GM12801 (cell line): ENCODE measurements around the gene SECISBP2.

ENCODE experiments used
- TF ChIP-seq, protein P1 (sequence below): IDR thresholded peaks from one replicate; pipeline ENCODE4 v1.5.1; 2011; ENCODE audit warnings: control low read depth; ENCODE audit not compliant: insufficient read length; ENCODE audit errors: extremely low read depth

The SECISBP2 gene

DNA sequence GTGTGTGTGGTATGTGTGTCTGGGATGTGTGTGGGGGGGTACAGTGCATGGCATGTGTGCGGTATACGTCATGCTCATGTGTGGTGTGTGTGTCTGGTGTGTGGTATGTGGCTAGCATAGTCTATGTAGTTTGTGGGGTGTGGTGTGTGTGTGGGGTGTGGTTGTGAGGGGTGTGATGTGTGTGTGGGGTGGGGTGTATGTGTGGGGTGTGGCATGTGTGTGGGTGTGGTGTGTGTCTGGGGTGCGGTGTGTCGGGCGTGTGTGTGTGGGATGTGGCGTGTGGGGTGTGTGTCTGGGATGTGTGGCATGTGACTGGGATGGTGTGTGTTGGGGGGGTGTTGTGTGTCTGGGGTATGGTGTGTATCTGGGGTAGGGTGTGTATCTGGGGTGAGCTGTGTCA lies 52.3 kb downstream of the SECISBP2 start:
- TF ChIP-seq, protein P1, sequence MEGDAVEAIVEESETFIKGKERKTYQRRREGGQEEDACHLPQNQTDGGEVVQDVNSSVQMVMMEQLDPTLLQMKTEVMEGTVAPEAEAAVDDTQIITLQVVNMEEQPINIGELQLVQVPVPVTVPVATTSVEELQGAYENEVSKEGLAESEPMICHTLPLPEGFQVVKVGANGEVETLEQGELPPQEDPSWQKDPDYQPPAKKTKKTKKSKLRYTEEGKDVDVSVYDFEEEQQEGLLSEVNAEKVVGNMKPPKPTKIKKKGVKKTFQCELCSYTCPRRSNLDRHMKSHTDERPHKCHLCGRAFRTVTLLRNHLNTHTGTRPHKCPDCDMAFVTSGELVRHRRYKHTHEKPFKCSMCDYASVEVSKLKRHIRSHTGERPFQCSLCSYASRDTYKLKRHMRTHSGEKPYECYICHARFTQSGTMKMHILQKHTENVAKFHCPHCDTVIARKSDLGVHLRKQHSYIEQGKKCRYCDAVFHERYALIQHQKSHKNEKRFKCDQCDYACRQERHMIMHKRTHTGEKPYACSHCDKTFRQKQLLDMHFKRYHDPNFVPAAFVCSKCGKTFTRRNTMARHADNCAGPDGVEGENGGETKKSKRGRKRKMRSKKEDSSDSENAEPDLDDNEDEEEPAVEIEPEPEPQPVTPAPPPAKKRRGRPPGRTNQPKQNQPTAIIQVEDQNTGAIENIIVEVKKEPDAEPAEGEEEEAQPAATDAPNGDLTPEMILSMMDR = no peak

DNA sequence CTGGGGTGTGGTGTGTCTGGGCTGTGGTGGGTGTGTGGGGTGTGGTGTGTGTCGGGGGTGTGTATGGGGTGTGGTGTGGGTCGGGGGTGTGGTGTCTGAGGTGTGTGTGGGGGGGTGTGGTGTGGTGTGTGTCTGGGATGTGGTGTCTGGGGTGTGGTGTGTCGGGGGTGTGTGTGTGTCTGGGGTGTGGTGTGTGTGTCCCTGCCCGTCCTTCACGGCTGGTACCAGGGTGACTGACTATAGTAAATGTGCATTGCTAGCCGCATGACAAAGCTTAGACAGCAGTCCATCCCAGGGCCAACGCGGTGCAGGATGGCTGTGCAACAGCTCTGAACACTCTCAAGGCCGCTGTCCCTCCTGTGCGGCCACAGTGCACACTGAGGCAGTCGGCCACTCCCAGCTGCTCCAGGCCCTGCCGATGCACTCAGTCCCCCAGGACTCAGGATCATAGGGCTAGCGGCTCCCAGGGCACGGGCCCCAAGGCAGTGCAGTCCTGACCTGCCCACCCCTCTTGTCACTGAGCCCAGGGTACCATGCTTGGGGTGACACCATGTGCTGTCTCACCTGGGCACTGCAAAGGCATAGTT lies 54.0 kb downstream of the SECISBP2 start:
- TF ChIP-seq, protein P1 = no peak

DNA sequence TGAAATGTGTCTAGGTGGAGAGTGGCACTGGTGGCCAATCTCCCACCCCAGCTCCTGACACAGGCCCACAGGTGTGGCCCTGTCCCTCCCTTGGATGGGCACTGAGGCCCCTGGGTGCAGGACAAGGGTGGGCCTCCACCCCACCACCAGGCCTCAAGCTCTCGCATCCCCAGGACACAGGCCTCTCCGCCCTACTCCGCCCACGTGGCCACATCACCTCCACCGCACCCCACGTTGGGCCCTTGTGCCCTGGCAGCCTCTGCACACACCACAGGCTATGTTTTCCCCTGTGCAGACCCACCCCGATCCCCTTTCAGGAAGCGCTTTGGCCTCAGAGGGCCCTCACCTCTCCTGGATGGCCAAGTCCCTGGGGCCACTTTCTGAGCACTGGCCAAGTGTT lies 54.7 kb downstream of the SECISBP2 start:
- TF ChIP-seq, protein P1 = no peak

DNA sequence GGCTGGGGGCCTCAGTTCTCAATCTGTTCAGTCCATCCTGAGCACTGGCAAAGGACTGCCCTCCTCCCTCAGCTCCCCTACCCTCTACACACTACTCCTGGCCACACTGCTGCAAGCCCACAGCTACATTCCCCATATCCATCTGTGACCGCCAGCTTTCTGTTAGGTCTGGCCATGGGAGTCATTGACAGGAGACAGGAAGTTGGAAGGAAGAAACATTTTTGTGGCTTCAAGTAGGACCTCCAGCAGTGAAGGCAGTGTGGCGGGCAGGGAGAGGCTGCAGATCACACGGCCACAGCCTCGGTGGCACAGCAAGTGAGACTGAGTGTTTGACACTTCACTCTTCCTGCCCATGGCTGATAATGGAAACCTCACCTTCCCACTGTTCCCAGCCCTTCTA lies 55.9 kb downstream of the SECISBP2 start:
- TF ChIP-seq, protein P1 = no peak

DNA sequence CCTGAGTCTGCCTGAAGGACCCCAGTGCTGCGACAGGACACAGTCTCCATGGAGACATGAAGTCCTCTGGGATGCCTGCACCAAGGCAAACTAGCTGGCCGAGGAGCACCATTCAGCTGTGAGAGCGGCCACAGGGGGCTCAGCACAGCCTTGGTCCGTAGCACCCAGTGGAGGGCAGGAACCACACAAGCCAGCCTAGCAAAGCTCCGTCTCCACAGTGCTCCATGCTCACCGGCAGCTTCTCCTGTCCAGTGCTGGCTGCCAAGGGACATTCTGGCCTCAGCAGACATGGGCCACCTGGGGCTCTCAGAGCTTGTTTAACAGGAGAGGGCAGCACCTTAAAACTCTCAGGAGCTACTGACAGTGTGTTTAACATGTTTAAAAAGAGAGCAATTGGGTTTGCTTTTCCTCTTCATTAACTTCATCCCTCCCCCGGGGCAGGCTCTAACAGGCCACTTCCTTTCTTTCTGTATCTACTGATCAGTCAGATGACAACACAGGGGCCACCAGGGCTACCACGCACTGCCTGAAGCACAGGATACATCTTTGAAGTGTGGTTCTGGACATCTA lies 57.0 kb downstream of the SECISBP2 start:
- TF ChIP-seq, protein P1 = no peak

DNA sequence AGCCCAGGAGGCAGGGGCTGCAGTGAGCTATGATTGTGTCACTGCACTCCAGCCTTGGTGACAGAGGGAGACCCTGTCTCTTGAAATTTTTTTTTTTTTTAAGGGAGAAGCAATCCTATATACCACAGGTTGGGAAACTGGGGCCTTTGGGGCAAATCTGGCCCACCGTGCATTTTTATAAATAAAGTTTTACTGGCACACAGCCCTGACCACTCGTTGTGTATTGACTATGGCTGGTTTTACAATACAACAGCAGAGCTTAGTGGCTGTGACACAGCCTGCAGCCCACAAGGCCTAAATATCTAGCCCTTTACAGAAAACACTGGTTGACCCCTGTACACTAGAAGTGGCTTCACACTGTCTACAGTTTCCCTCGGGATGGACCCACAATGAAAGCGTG lies 58.0 kb downstream of the SECISBP2 start:
- TF ChIP-seq, protein P1 = no peak

- TF ChIP-seq, protein P1 = no peak
Measured at GRCh38 chr9:89376741-89377351, 58.5 kb downstream of the SECISBP2 start.
